GM23338 (cell line): Measurements from ENCODE around the gene AP3S1. TPM values are rescaled to one million over a fixed set of nuclear protein-coding genes. Genes with fewer than 3 reads are reported as not detected.

Source experiments
- ATAC-seq: fragments of 200-7000 bp; cut with Tn5 transposase; 3 replicates; pipeline ENCODE4 v1.9.1; 2020
- DNase-seq: peaks from one replicate; pipeline ENCODE4 v3.0.0-alpha.2; 2015; ENCODE audit warnings: low spot score
- H2AFZ ChIP-seq: fragments of 200-600 bp; sonication (generic); 2 replicates; pipeline ENCODE4 v1.8.0; 2016; ENCODE audit warnings: antibody characterized with exemption, mild to moderate bottlenecking, moderate library complexity
- H3F3A ChIP-seq: fragments of 200-600 bp; sonication (generic); replicated peaks from 2 replicates; pipeline ENCODE4 v1.8.0; 2017; ENCODE audit warnings: antibody characterized with exemption, mixed run types, low read depth
- H3K27ac ChIP-seq: fragments of 200-600 bp; sonication (generic); 2 replicates; pipeline ENCODE4 v1.6.1; 2016; ENCODE audit warnings: low read depth
- H3K27me3 ChIP-seq: fragments of 200-600 bp; sonication (generic); 2 replicates; pipeline ENCODE4 v1.8.0; 2016; ENCODE audit warnings: mild to moderate bottlenecking, mixed run types, moderate library complexity; ENCODE audit not compliant: insufficient read depth
- H3K36me3 ChIP-seq: fragments of 200-600 bp; sonication (generic); 2 replicates; pipeline ENCODE4 v1.8.0; 2016; ENCODE audit warnings: mild to moderate bottlenecking; ENCODE audit not compliant: insufficient read depth
- H3K4me1 ChIP-seq: fragments of 200-600 bp; sonication (generic); 2 replicates; pipeline ENCODE4 v1.8.0; 2016; ENCODE audit warnings: mild to moderate bottlenecking, moderate library complexity; ENCODE audit not compliant: insufficient read depth
- H3K4me2 ChIP-seq: fragments of 200-600 bp; sonication (generic); 2 replicates; pipeline ENCODE4 v1.7.1; 2017; ENCODE audit warnings: mixed run types
- H3K4me3 ChIP-seq: fragments of 200-600 bp; sonication (generic); 2 replicates; pipeline ENCODE4 v1.6.1; 2016; ENCODE audit warnings: mixed run types
- H3K79me2 ChIP-seq: fragments of 200-600 bp; sonication (generic); replicated peaks from 2 replicates; pipeline ENCODE4 v1.8.0; 2017; ENCODE audit warnings: mild to moderate bottlenecking; ENCODE audit not compliant: insufficient read depth
- H3K9me2 ChIP-seq: fragments of 200-600 bp; sonication (generic); 2 replicates; pipeline ENCODE4 v1.8.0; 2017; ENCODE audit not compliant: insufficient read depth
- H4K20me1 ChIP-seq: fragments of 200-600 bp; sonication (generic); replicated peaks from 2 replicates; pipeline ENCODE4 v1.8.0; 2017; ENCODE audit warnings: mild to moderate bottlenecking; ENCODE audit not compliant: insufficient read depth
- H3K27ac Mint-ChIP-seq: 2 replicates; pipeline ENCODE4 v1.8.0; 2020; ENCODE audit warnings: inconsistent platforms, mild to moderate bottlenecking, moderate library complexity, mixed read lengths
- H3K27me3 Mint-ChIP-seq: 3 replicates; pipeline ENCODE4 v1.8.0; 2022; ENCODE audit warnings: low read depth, mild to moderate bottlenecking, moderate library complexity, mixed read lengths, inconsistent platforms; ENCODE audit not compliant: insufficient read depth, poor library complexity
- H3K36me3 Mint-ChIP-seq: 3 replicates; pipeline ENCODE4 v1.8.0; 2021; ENCODE audit warnings: low read depth, mild to moderate bottlenecking, inconsistent platforms, moderate library complexity, mixed read lengths
- H3K4me1 Mint-ChIP-seq: 3 replicates; pipeline ENCODE4 v1.8.0; 2020; ENCODE audit warnings: mild to moderate bottlenecking, inconsistent platforms, mixed read lengths
- H3K4me3 Mint-ChIP-seq: 3 replicates; pipeline ENCODE4 v1.8.0; 2021; ENCODE audit warnings: moderate library complexity, mild to moderate bottlenecking, inconsistent platforms, mixed read lengths
- H3K9me3 Mint-ChIP-seq: 3 replicates; pipeline ENCODE4 v1.8.0; 2020; ENCODE audit warnings: moderate library complexity, mild to moderate bottlenecking, inconsistent platforms, mixed read lengths
- EZH2 ChIP-seq: fragments of 200-600 bp; sonication (generic); IDR thresholded peaks from one replicate; pipeline ENCODE4 v1.8.0; 2017; ENCODE audit warnings: antibody characterized with exemption, mild to moderate bottlenecking, low read depth; ENCODE audit not compliant: unreplicated experiment
- EZH2phosphoT487 ChIP-seq: fragments of 200-600 bp; sonication (generic); IDR thresholded peaks from one replicate; pipeline ENCODE4 v1.8.1; 2018; ENCODE audit warnings: antibody characterized with exemption; ENCODE audit not compliant: unreplicated experiment
- NANOG ChIP-seq: IDR thresholded peaks from 2 replicates; pipeline ENCODE4 v1.6.1; 2016; ENCODE audit warnings: antibody characterized with exemption, borderline replicate concordance
- POLR2AphosphoS5 ChIP-seq: IDR thresholded peaks from 2 replicates; pipeline ENCODE4 v1.6.1; 2016; ENCODE audit warnings: antibody characterized with exemption, low read depth
- STAT1 ChIP-seq: IDR thresholded peaks from one replicate; pipeline ENCODE4 v1.6.1; 2016; ENCODE audit warnings: antibody characterized with exemption; ENCODE audit not compliant: unreplicated experiment
- ZNF114 ChIP-seq: fragments of 250-450 bp; sonication (Bioruptor Pico); IDR thresholded peaks from 2 replicates; pipeline ENCODE4 v1.5.0; 2020; ENCODE audit warnings: mild to moderate bottlenecking, moderate library complexity
- ZNF331 ChIP-seq: fragments of 250-450 bp; sonication (Bioruptor Pico); IDR thresholded peaks from 2 replicates; pipeline ENCODE4 v1.5.0; 2020; ENCODE audit warnings: low read depth, mild to moderate bottlenecking, moderate library complexity
- ZNF462 ChIP-seq: fragments of 250-450 bp; sonication (Bioruptor Pico); IDR thresholded peaks from 2 replicates; pipeline ENCODE4 v1.5.0; 2020; ENCODE audit warnings: mild to moderate bottlenecking, moderate library complexity
- polyA plus RNA-seq: library from polyadenylated mRNA; unstranded; fragments of >200 nt; fragmentation: Nextera tagmentation; extraction: Ambion mirVana; gene quantifications from 2 replicates; pipeline ENCODE4 v1.2.1, GENCODE V29; 2016
- total RNA-seq: library from RNA; depleted of rRNA; stranded (reverse); fragments of >200 nt; shearing (Covaris generic); gene quantifications from 2 replicates; pipeline ENCODE4 v1.2.3, GENCODE V29; 2014
- TF ChIP-seq, protein P1 (sequence below), 2 experiments: fragments of 200-600 bp in 1 of 2; sonication (generic) in 1 of 2; conservative IDR thresholded peaks; 2 replicates each; pipeline versions ENCODE4 v1.5.1 to v1.6.1; 2016 to 2017; ENCODE audit warnings: antibody characterized with exemption in 2 of 2, low read depth in 2 of 2, mild to moderate bottlenecking in 2 of 2, moderate library complexity in 1 of 2

AP3S1 gene
- total and polyA plus RNA-seq, 2 experiments from 2014 or later, result 143 to 232 TPM

GRCh38 chr5:115932991-115933390, 91.3 kb downstream of the AP3S1 start:
- Mint-ChIP-seq H3K9me3 (no peaks in the 10 kb centered on the region), H3K4me1 (peaks cover 3% of the 10 kb centered on the region; the same call in 2 of the 3 replicates), H3K27me3 (no peaks in the 10 kb centered on the region), H3K4me3 (no peak overlapping the region), H3K36me3 (no peaks in the 10 kb centered on the region), H3K27ac (no peak overlapping the region)
- Histone ChIP-seq H3K27ac (no peak overlapping the region), H3F3A (no peaks in the 10 kb centered on the region), H3K9me2 (no peaks in the 10 kb centered on the region), H3K4me3 (no peak overlapping the region), H3K27me3 (no peaks in the 10 kb centered on the region), H3K4me2 (no peak overlapping the region), H2AFZ (no peak overlapping the region), H3K36me3 (no peaks in the 10 kb centered on the region), H4K20me1 (no peaks in the 10 kb centered on the region), H3K4me1 (no peaks in the 10 kb centered on the region; the same call in 1 of the 2 replicates), H3K79me2 (no peaks in the 10 kb centered on the region)
- DNase-seq (no peak), ATAC-seq (no peak)
- TF ChIP-seq EZH2phosphoT487 (no peak), ZNF114 (CRISPR knock-in tag) (no peak), EZH2 (no peak), NANOG (no peak), STAT1 (no peak), ZNF331 (CRISPR knock-in tag) (no peak), ZNF462 (no peak), POLR2AphosphoS5 (no peak)
- TF ChIP-seq, protein P1, sequence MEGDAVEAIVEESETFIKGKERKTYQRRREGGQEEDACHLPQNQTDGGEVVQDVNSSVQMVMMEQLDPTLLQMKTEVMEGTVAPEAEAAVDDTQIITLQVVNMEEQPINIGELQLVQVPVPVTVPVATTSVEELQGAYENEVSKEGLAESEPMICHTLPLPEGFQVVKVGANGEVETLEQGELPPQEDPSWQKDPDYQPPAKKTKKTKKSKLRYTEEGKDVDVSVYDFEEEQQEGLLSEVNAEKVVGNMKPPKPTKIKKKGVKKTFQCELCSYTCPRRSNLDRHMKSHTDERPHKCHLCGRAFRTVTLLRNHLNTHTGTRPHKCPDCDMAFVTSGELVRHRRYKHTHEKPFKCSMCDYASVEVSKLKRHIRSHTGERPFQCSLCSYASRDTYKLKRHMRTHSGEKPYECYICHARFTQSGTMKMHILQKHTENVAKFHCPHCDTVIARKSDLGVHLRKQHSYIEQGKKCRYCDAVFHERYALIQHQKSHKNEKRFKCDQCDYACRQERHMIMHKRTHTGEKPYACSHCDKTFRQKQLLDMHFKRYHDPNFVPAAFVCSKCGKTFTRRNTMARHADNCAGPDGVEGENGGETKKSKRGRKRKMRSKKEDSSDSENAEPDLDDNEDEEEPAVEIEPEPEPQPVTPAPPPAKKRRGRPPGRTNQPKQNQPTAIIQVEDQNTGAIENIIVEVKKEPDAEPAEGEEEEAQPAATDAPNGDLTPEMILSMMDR (conservative IDR thresholded peaks at IDR 0.05; ENCODE audit: low read depth in 2 of 2), result no peak
